ENCODE measurements around the gene TSEN34. TPM values are rescaled to one million over a fixed set of nuclear protein-coding genes. Genes with fewer than 3 reads are reported as not detected.
A peak's percentile ranks its signal among the peaks of the same experiment; 100 is the strongest.
"Not testable (repeated sequence)": the region's sequence is repeated elsewhere in the genome, so short reads cannot be mapped to it uniquely, and the experiment has no call there.

Gene TSEN34
- total and polyA plus RNA-seq, 7 experiments from 2014 or later = 9.5 to 48.7 (median 23.7) TPM

GRCh38 chr19:54191811-54192453 is 824 bp downstream of the TSEN34 start:
- Histone ChIP-seq H3K27me3 (ENCODE audit: control insufficient read depth in 2 of 2, insufficient read depth in 2 of 2, low read length in 2 of 2) (no peaks in the 10 kb centered on the region), H3K36me3 (ENCODE audit: control insufficient read depth in 2 of 3, insufficient read depth in 3 of 3, low read length in 3 of 3) (peaks cover 5 to 18% (median 5%) of the 10 kb centered on the region in 3 experiments), H3K9me3 (ENCODE audit: control insufficient read depth in 2 of 3, low read length in 3 of 3) (no peaks in the 10 kb centered on the region), H3K27ac (ENCODE audit: low read depth, low read length) (peak overlapping the region; percentile 99), H3K4me1 (ENCODE audit: control insufficient read depth in 2 of 2, insufficient read depth in 2 of 2, low read length in 2 of 2) (peaks cover 20 to 22% of the 10 kb centered on the region in 2 donors), H3K4me3 (ENCODE audit: low read length) (peak overlapping the region; percentile 89)
- Mint-ChIP-seq H3K36me3 (peaks cover 0 to 18% (median 8%) of the 10 kb centered on the region in 5 donors), H3K27me3 (peaks cover 0 to 2% (median 0%) of the 10 kb centered on the region in 5 donors), H3K4me1 (peaks cover 22 to 47% (median 36%) of the 10 kb centered on the region in 7 donors), H3K9me3 (peaks cover 0 to 2% (median 0%) of the 10 kb centered on the region in 11 donors), H3K27ac (peak overlapping the region; percentile 85 to 100 (median 91)), H3K4me3 (peak overlapping the region; percentile 81 to 97 (median 90))
- ATAC-seq (no peak), DNase-seq (no peak)
- intact Hi-C loops (cut with micrococcal nuclease) = loop anchor here in 1 of 2 donors (5.0 to 10.0 kb wide), 3 partner anchors 640 to 1193 kb away; partner anchors contain the start of genes RPL28 and TMEM238
- ChIA-PET POLR2A (interaction anchor here (1.1 to 7.0 kb wide), 7 partner anchors 9 to 77 kb away, joined by 3 to 135 read pairs (median 8); partner anchors contain the start of genes LENG1, PRPF31, RPS9 and TFPT), CTCF (interaction anchor here (0.7 kb wide), 1 partner anchor 76 kb away, joined by 3 read pairs; no protein-coding TSS in a partner anchor)

- peaks cover 19 to 20% of the 10 kb centered on the region in 2 donors for H3K4me1 ChIP-seq (ENCODE audit: control insufficient read depth in 2 of 2, insufficient read depth in 2 of 2, low read length in 2 of 2)
- peaks cover 0 to 18% (median 8%) of the 10 kb centered on the region in 5 donors for H3K36me3 Mint-ChIP-seq
- peaks cover 5 to 12% (median 5%) of the 10 kb centered on the region in 3 experiments for H3K36me3 ChIP-seq (ENCODE audit: control insufficient read depth in 2 of 3, insufficient read depth in 3 of 3, low read length in 3 of 3)
- intact Hi-C loops (cut with micrococcal nuclease) = loop anchor here in 1 of 2 donors (5.0 to 10.0 kb wide), 3 partner anchors 641 to 1192 kb away; partner anchors contain the start of genes RPL28 and TMEM238
- peaks cover 21 to 37% (median 26%) of the 10 kb centered on the region in 7 donors for H3K4me1 Mint-ChIP-seq
- H3K9me3 ChIP-seq (ENCODE audit: control insufficient read depth in 2 of 3, low read length in 3 of 3) = no peaks in the 10 kb centered on the region
- ATAC-seq (no peak), DNase-seq (no peak)
- no peaks in the 10 kb centered on the region for H3K27me3 ChIP-seq (ENCODE audit: control insufficient read depth in 2 of 2, insufficient read depth in 2 of 2, low read length in 2 of 2)
- H3K27ac Mint-ChIP-seq = peak overlapping the region in 5 of 9 donors; percentile 29 to 100 (median 38)
- H3K4me3 Mint-ChIP-seq = peak overlapping the region; percentile 27 to 97 (median 61)
- ChIA-PET POLR2A (interaction anchor here (4.8 kb wide), 1 partner anchor 34 kb away, joined by 66 read pairs; the partner anchor contains the start of gene LENG1), CTCF (no interaction called here)
- H3K27me3 Mint-ChIP-seq = peaks cover 0 to 2% (median 0%) of the 10 kb centered on the region in 5 donors
- H3K27ac ChIP-seq (ENCODE audit: low read depth, low read length) = no peak overlapping the region
- no peak overlapping the region for H3K4me3 ChIP-seq (ENCODE audit: low read length)
- peaks cover 0 to 2% (median 0%) of the 10 kb centered on the region in 11 donors for H3K9me3 Mint-ChIP-seq
These were observed 1.9 kb downstream of the TSEN34 start for GRCh38 chr19:54193011-54193410.

GRCh38 chr19:54194463-54194862 is 3.4 kb downstream of the TSEN34 start:
- POLR2A ChIA-PET = interaction anchor here (0.6 to 0.7 kb wide), 2 partner anchors 163 to 1375 kb away, joined by 3 to 4 read pairs; no protein-coding TSS in a partner anchor
- peaks cover 5 to 12% (median 5%) of the 10 kb centered on the region in 3 experiments for H3K36me3 ChIP-seq (ENCODE audit: control insufficient read depth in 2 of 3, insufficient read depth in 3 of 3, low read length in 3 of 3)
- H3K4me3 ChIP-seq (ENCODE audit: low read length); DNase-seq; H3K9me3 Mint-ChIP-seq; ATAC-seq; H3K27ac ChIP-seq (ENCODE audit: low read depth, low read length); H3K27me3 ChIP-seq (ENCODE audit: control insufficient read depth in 2 of 2, insufficient read depth in 2 of 2, low read length in 2 of 2); H3K9me3 ChIP-seq (ENCODE audit: control insufficient read depth in 2 of 3, low read length in 3 of 3); H3K27me3 Mint-ChIP-seq; H3K4me3 Mint-ChIP-seq: not testable (repeated sequence)
- Mint-ChIP-seq H3K27ac (peak overlapping the region in 1 of 9 donors; percentile 28), H3K4me1 (peaks cover 17 to 35% (median 25%) of the 10 kb centered on the region in 7 donors), H3K36me3 (peaks cover 0 to 18% (median 8%) of the 10 kb centered on the region in 5 donors)
- intact Hi-C loops (cut with micrococcal nuclease) = loop anchor here in 1 of 2 donors (5.0 to 10.0 kb wide), 3 partner anchors 642 to 1190 kb away; partner anchors contain the start of genes RPL28 and TMEM238
- H3K4me1 ChIP-seq (ENCODE audit: control insufficient read depth in 2 of 2, insufficient read depth in 2 of 2, low read length in 2 of 2) = peaks cover 10 to 11% of the 10 kb centered on the region in 2 donors
- CTCF ChIA-PET = interaction anchor here (0.6 to 0.9 kb wide), 2 partner anchors 79 to 262 kb away, joined by 3 to 4 read pairs; partner anchors contain the start of genes PRPF31 and TFPT

- CTCF ChIA-PET = no interaction called here
These were observed 5.4 kb downstream of the TSEN34 start for GRCh38 chr19:54196536-54196935.

GRCh38 chr19:54197121-54197520 is 6.0 kb downstream of the TSEN34 start:
- intact Hi-C loops (cut with micrococcal nuclease) = loop anchor here in 1 of 2 donors (10.0 kb wide), 1 partner anchor 1188 kb away; the partner anchor contains the start of genes RPL28 and TMEM238
- Mint-ChIP-seq H3K27me3 (peaks cover 0 to 4% (median 0%) of the 10 kb centered on the region in 5 donors), H3K4me3 (no peak overlapping the region), H3K36me3 (peaks cover 0 to 22% (median 16%) of the 10 kb centered on the region in 5 donors), H3K9me3 (no peaks in the 10 kb centered on the region), H3K4me1 (peaks cover 17 to 43% (median 31%) of the 10 kb centered on the region in 7 donors), H3K27ac (peak overlapping the region in 2 of 9 donors; percentile 25 to 70)
- ChIA-PET CTCF (no interaction called here), POLR2A (interaction anchor here (1.0 kb wide), 2 partner anchors 9 to 11 kb away, joined by 4 read pairs; no protein-coding TSS in a partner anchor)
- no peak overlapping the region for H3K4me3 ChIP-seq (ENCODE audit: low read length)
- peaks cover 13 to 19% of the 10 kb centered on the region in 2 donors for H3K4me1 ChIP-seq (ENCODE audit: control insufficient read depth in 2 of 2, insufficient read depth in 2 of 2, low read length in 2 of 2)
- DNase-seq (no peak), ATAC-seq (no peak)
- no peaks in the 10 kb centered on the region for H3K27me3 ChIP-seq (ENCODE audit: control insufficient read depth in 2 of 2, insufficient read depth in 2 of 2, low read length in 2 of 2)
- no peaks in the 10 kb centered on the region for H3K9me3 ChIP-seq (ENCODE audit: control insufficient read depth in 2 of 3, low read length in 3 of 3)
- no peak overlapping the region for H3K27ac ChIP-seq (ENCODE audit: low read depth, low read length)
- peaks cover 5 to 21% (median 6%) of the 10 kb centered on the region in 3 experiments for H3K36me3 ChIP-seq (ENCODE audit: control insufficient read depth in 2 of 3, insufficient read depth in 3 of 3, low read length in 3 of 3)

More at GRCh38 chr19:54196536-54196935, 5.4 kb downstream of the TSEN34 start:
- H3K4me3 ChIP-seq (ENCODE audit: low read length) = no peak overlapping the region
- Mint-ChIP-seq H3K4me1 (peaks cover 18 to 43% (median 31%) of the 10 kb centered on the region in 7 donors), H3K4me3 (no peak overlapping the region), H3K36me3 (peaks cover 0 to 18% (median 16%) of the 10 kb centered on the region in 5 donors), H3K9me3 (no peaks in the 10 kb centered on the region), H3K27ac (no peak overlapping the region), H3K27me3 (peaks cover 0 to 4% (median 0%) of the 10 kb centered on the region in 5 donors)
- peaks cover 13 to 19% of the 10 kb centered on the region in 2 donors for H3K4me1 ChIP-seq (ENCODE audit: control insufficient read depth in 2 of 2, insufficient read depth in 2 of 2, low read length in 2 of 2)
- ATAC-seq (no peak), DNase-seq (no peak)
- H3K27ac ChIP-seq (ENCODE audit: low read depth, low read length) = no peak overlapping the region
- peaks cover 5 to 15% (median 5%) of the 10 kb centered on the region in 3 experiments for H3K36me3 ChIP-seq (ENCODE audit: control insufficient read depth in 2 of 3, insufficient read depth in 3 of 3, low read length in 3 of 3)
- intact Hi-C loops (cut with micrococcal nuclease) = loop anchor here in 1 of 2 donors (10.0 kb wide), 1 partner anchor 1188 kb away; the partner anchor contains the start of genes RPL28 and TMEM238
- H3K27me3 ChIP-seq (ENCODE audit: control insufficient read depth in 2 of 2, insufficient read depth in 2 of 2, low read length in 2 of 2) = no peaks in the 10 kb centered on the region
- H3K9me3 ChIP-seq (ENCODE audit: control insufficient read depth in 2 of 3, low read length in 3 of 3) = no peaks in the 10 kb centered on the region
- POLR2A ChIA-PET = interaction anchor here (1.0 kb wide), 2 partner anchors 10 to 12 kb away, joined by 4 read pairs; no protein-coding TSS in a partner anchor

- H3K4me3 Mint-ChIP-seq = peak overlapping the region; percentile 66 to 99 (median 80)
- no peaks in the 10 kb centered on the region for H3K9me3 ChIP-seq (ENCODE audit: control insufficient read depth in 2 of 3, low read length in 3 of 3)
- no peak overlapping the region for H3K27ac ChIP-seq (ENCODE audit: low read depth, low read length)
- peaks cover 0 to 31% (median 17%) of the 10 kb centered on the region in 5 donors for H3K36me3 Mint-ChIP-seq
- peaks cover 0 to 4% (median 0%) of the 10 kb centered on the region in 5 donors for H3K27me3 Mint-ChIP-seq
- no peaks in the 10 kb centered on the region for H3K9me3 Mint-ChIP-seq
- DNase-seq (no peak), ATAC-seq (no peak)
- peaks cover 28 to 35% of the 10 kb centered on the region in 2 donors for H3K4me1 ChIP-seq (ENCODE audit: control insufficient read depth in 2 of 2, insufficient read depth in 2 of 2, low read length in 2 of 2)
- intact Hi-C loops (cut with micrococcal nuclease) = loop anchor here in 1 of 2 donors (10.0 kb wide), 1 partner anchor 1185 kb away; the partner anchor contains the start of genes RPL28 and TMEM238
- H3K27ac Mint-ChIP-seq = peak overlapping the region in 5 of 9 donors; percentile 58 to 87 (median 81)
- no peaks in the 10 kb centered on the region for H3K27me3 ChIP-seq (ENCODE audit: control insufficient read depth in 2 of 2, insufficient read depth in 2 of 2, low read length in 2 of 2)
- POLR2A ChIA-PET = interaction anchor here (1.3 to 6.3 kb wide), 4 partner anchors 10 to 40 kb away, joined by 3 to 135 read pairs (median 4); partner anchors contain the start of genes LENG1, MBOAT7 and TSEN34
- H3K36me3 ChIP-seq (ENCODE audit: control insufficient read depth in 2 of 3, insufficient read depth in 3 of 3, low read length in 3 of 3) = peaks cover 12 to 30% (median 13%) of the 10 kb centered on the region in 3 experiments
- peaks cover 17 to 48% (median 45%) of the 10 kb centered on the region in 7 donors for H3K4me1 Mint-ChIP-seq
- CTCF ChIA-PET = no interaction called here
- no peak overlapping the region for H3K4me3 ChIP-seq (ENCODE audit: low read length)
These were observed 8.3 kb downstream of the TSEN34 start for GRCh38 chr19:54199401-54199800.

Measured in naive thymus-derived CD4-positive, alpha-beta T cell (primary cell).